GM12874 (cell line): ENCODE results near the gene LSM14A.

Experiments used
- CTCF ChIP-seq: IDR thresholded peaks from 2 replicates; pipeline ENCODE4 v1.5.1; 2011; ENCODE audit warnings: low read depth, mild to moderate bottlenecking, control low read depth, low read length, moderate library complexity; ENCODE audit not compliant: insufficient read depth

The LSM14A gene

GRCh38 chr19:34261334-34262109 lies 89.2 kb downstream of the LSM14A start:
- TF ChIP-seq CTCF: no peak

- TF ChIP-seq CTCF: no peak
Observed at GRCh38 chr19:34263745-34264237, 91.5 kb downstream of the LSM14A start.

GRCh38 chr19:34265221-34265650 lies 92.9 kb downstream of the LSM14A start:
- TF ChIP-seq CTCF: no peak

- TF ChIP-seq CTCF: no peak
Observed at GRCh38 chr19:34269081-34269480, 96.8 kb downstream of the LSM14A start.

- TF ChIP-seq CTCF: no peak
Observed at GRCh38 chr19:34269489-34269888, 97.2 kb downstream of the LSM14A start.

- no peak for TF ChIP-seq CTCF
Observed at GRCh38 chr19:34269968-34270621, 97.8 kb downstream of the LSM14A start.

GRCh38 chr19:34273121-34273520 lies 100.8 kb downstream of the LSM14A start:
- TF ChIP-seq CTCF: no peak
